WERI-Rb-1 (cell line): ENCODE results near the gene EXOC5.
"Not testable (repeated sequence)": the region's sequence is repeated elsewhere in the genome, so short reads cannot be mapped to it uniquely, and the experiment has no call there.

Experiments used
- DNase-seq: peaks from one replicate; pipeline ENCODE4 v3.0.0-alpha.2; 2020
- H3K27ac ChIP-seq: fragments of 250-450 bp; sonication (Bioruptor Pico); 2 replicates; pipeline ENCODE4 v1.5.1; 2020; ENCODE audit warnings: mild to moderate bottlenecking, moderate library complexity
- H3K27me3 ChIP-seq: fragments of 250-450 bp; sonication (Bioruptor Pico); 2 replicates; pipeline ENCODE4 v1.5.1; 2021; ENCODE audit warnings: mild to moderate bottlenecking, low read depth, moderate library complexity; ENCODE audit not compliant: insufficient read depth, severe bottlenecking
- H3K36me3 ChIP-seq: fragments of 250-450 bp; sonication (Bioruptor Pico); 2 replicates; pipeline ENCODE4 v1.5.1; 2020; ENCODE audit warnings: mild to moderate bottlenecking, moderate library complexity
- H3K4me3 ChIP-seq: 2 replicates; pipeline ENCODE4 v1.5.1; 2011; ENCODE audit warnings: low read depth, mild to moderate bottlenecking, control low read depth, low read length
- H3K9me3 ChIP-seq: fragments of 250-450 bp; sonication (Bioruptor Pico); 2 replicates; pipeline ENCODE4 v1.5.1; 2021; ENCODE audit warnings: mild to moderate bottlenecking, moderate library complexity; ENCODE audit not compliant: severe bottlenecking
- TF ChIP-seq, protein P1 (sequence below): IDR thresholded peaks from 2 replicates; pipeline ENCODE4 v1.5.1; 2011; ENCODE audit warnings: low read depth, mild to moderate bottlenecking, control low read depth, inconsistent platforms, low read length

Gene EXOC5

DNA sequence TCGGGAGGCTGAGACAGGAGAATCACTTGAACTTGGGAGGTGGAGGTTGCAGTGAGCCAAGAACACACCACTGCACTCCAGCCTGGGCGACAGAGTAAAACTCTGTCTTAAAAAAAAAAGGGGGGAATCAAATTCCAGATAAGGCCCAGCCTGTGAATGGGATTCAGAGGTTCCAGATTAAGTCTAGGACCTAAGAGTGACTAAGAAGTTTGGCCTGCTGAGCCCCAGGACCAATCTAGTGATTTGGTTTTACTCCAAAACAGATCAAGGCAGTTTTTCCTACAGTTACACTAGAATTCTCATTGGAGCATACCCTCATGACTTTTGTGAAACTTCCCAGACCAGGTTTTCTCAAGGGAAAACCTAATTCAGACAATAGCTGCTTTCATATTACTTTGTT is 22.8 kb downstream of the EXOC5 start:
- H3K27ac ChIP-seq, result no peak overlapping the region
- no peak overlapping the region for H3K4me3 ChIP-seq
- H3K36me3 ChIP-seq, result peaks cover 43% of the 10 kb centered on the region
- DNase-seq, result no peak
- no peaks in the 10 kb centered on the region for H3K27me3 ChIP-seq
- TF ChIP-seq, protein P1, sequence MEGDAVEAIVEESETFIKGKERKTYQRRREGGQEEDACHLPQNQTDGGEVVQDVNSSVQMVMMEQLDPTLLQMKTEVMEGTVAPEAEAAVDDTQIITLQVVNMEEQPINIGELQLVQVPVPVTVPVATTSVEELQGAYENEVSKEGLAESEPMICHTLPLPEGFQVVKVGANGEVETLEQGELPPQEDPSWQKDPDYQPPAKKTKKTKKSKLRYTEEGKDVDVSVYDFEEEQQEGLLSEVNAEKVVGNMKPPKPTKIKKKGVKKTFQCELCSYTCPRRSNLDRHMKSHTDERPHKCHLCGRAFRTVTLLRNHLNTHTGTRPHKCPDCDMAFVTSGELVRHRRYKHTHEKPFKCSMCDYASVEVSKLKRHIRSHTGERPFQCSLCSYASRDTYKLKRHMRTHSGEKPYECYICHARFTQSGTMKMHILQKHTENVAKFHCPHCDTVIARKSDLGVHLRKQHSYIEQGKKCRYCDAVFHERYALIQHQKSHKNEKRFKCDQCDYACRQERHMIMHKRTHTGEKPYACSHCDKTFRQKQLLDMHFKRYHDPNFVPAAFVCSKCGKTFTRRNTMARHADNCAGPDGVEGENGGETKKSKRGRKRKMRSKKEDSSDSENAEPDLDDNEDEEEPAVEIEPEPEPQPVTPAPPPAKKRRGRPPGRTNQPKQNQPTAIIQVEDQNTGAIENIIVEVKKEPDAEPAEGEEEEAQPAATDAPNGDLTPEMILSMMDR, result no peak
- H3K9me3 ChIP-seq, result no peaks in the 10 kb centered on the region

DNA sequence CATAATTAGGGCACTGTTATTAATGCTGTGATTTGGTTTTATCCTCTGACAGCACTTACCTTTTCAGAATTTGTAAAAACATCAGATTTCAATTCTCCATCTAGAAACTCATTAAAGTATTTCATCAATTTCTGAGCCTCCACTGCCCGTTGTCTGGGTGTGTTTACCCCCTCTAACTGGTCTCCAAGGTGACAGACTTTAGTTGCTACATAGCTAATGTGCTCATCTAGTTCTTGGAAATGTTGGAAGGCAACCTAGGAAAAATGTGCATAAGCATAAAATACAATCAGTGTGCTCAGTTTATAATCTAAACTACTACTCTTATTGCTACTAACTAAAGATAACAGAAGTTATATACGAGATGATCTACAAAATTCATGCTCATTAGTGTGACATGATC is 24.6 kb downstream of the EXOC5 start:
- Histone ChIP-seq H3K36me3 (peaks cover 43% of the 10 kb centered on the region), H3K27me3 (no peaks in the 10 kb centered on the region), H3K27ac (no peak overlapping the region), H3K9me3 (no peaks in the 10 kb centered on the region), H3K4me3 (no peak overlapping the region)
- DNase-seq, result no peak
- TF ChIP-seq, protein P1, result no peak

DNA sequence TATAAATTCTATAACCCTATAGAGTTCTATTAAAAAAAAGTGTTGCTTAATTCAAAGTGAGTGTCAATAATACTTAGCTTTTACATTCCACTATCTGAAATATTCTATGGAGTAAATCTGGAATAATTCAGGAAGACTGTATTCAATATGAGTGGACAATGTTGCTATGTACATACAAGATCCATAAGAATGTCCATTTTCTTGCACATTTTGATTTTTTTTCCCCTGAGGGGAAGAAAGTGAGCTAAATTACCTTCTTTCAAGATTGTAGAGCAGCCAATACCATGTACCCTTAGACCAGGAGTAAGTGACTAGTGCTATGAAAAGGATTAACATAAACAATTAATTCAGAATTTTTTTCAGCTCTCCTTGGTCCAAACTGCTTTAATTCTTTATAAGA is 25.4 kb downstream of the EXOC5 start:
- DNase-seq, result no peak
- H3K36me3 ChIP-seq, result peaks cover 46% of the 10 kb centered on the region
- H3K27ac ChIP-seq, result no peak overlapping the region
- no peaks in the 10 kb centered on the region for H3K27me3 ChIP-seq
- TF ChIP-seq, protein P1, result no peak
- H3K9me3 ChIP-seq, result no peaks in the 10 kb centered on the region
- H3K4me3 ChIP-seq, result no peak overlapping the region

DNA sequence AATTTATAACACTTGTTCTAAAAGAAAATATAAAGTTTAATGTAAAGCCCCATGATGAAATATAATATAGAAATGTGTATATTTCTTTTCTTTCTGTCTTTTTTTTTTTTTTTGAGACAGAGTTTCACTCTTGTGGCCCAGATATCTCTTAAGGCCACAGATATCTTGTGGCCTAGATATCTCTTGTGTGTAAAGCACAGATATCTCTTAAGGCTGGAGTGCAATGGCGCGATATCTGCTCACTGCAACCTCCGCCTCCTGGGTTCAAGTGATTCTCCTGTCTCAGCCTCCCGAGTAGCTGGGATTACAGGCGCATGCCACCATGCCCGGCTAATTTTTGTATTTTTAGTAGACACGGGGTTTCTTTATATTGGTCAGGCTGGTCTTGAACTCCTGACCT is 28.6 kb downstream of the EXOC5 start:
- H3K27ac ChIP-seq, H3K4me3 ChIP-seq, H3K9me3 ChIP-seq, DNase-seq, H3K27me3 ChIP-seq: not testable (repeated sequence)
- H3K36me3 ChIP-seq, result peaks cover 32% of the 10 kb centered on the region

DNA sequence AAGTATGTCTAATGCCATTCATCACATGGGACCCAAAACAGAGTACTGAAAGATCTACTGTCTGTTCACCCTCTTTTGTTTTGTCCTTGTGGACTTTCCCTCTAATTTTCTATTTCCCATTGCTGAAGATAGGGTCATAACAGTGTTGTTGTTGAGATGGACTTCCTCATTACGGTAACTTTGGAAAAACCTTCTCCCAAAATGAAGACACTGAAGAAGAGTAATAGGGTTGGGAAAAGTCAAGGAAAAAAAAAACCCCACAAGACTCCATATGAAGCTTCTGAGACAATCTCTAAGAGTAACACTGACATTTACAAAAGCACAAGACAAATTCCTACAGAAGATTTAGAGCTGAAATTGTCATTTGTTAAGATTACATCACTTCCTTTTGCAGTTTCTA is 36.7 kb downstream of the EXOC5 start:
- Histone ChIP-seq H3K27me3 (no peaks in the 10 kb centered on the region), H3K4me3 (no peak overlapping the region), H3K27ac (no peak overlapping the region), H3K36me3 (peaks cover 51% of the 10 kb centered on the region), H3K9me3 (no peaks in the 10 kb centered on the region)
- TF ChIP-seq, protein P1, result no peak
- no peak for DNase-seq

DNA sequence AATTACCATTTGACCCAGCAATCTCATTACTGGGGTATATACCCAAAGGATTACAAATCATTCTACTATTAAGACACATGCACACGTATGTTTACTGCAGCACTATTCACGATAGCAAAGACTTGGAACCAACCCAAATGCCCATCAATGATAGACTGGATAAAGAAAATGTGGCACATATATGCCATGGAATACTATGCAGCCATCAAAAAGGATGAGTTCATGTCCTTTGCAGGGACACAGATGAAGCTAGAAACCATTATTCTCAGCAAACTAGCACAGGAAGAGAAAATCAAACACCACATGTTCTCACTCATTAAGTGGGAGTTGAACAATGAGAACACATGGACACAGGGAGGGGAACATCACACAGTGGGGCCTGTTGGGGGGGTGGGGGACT is 40.4 kb downstream of the EXOC5 start:
- not testable (repeated sequence) for H3K4me3 ChIP-seq, DNase-seq, H3K27ac ChIP-seq, H3K27me3 ChIP-seq, H3K9me3 ChIP-seq
- H3K36me3 ChIP-seq, result peaks cover 48% of the 10 kb centered on the region

DNA sequence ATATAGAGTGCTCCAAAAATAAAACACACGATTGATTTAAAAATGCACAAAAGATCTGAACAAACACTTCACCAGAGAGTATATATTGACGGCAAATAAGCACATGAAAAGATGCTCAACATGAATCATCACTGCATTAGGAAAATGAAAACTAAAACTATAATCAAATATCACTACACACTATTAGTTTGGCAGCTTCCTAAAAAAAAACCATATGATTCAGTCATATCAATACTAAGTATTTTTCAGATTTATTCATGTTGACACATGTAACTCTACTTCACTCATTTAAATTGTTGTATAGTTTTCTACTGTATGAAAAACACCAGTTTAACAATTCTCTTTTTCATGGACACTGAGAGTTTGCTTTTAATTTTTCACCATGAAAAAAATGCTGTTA is 41.6 kb downstream of the EXOC5 start:
- no peak overlapping the region for H3K27ac ChIP-seq
- H3K9me3 ChIP-seq, result no peaks in the 10 kb centered on the region
- DNase-seq, result no peak
- no peaks in the 10 kb centered on the region for H3K27me3 ChIP-seq
- no peak overlapping the region for H3K4me3 ChIP-seq
- TF ChIP-seq, protein P1, result no peak
- peaks cover 49% of the 10 kb centered on the region for H3K36me3 ChIP-seq
